Measurements from ENCODE around the gene BEND3. TPM values are rescaled to one million over a fixed set of nuclear protein-coding genes. Genes with fewer than 3 reads are reported as not detected.
A peak's percentile ranks its signal among the peaks of the same experiment; 100 is the strongest.

The BEND3 gene
- total RNA-seq, 5 donors from 2014 or later (not counting 1 experiment from before 2014, with no cell fraction given) = 1.1 to 2.0 (median 1.5) TPM

DNA sequence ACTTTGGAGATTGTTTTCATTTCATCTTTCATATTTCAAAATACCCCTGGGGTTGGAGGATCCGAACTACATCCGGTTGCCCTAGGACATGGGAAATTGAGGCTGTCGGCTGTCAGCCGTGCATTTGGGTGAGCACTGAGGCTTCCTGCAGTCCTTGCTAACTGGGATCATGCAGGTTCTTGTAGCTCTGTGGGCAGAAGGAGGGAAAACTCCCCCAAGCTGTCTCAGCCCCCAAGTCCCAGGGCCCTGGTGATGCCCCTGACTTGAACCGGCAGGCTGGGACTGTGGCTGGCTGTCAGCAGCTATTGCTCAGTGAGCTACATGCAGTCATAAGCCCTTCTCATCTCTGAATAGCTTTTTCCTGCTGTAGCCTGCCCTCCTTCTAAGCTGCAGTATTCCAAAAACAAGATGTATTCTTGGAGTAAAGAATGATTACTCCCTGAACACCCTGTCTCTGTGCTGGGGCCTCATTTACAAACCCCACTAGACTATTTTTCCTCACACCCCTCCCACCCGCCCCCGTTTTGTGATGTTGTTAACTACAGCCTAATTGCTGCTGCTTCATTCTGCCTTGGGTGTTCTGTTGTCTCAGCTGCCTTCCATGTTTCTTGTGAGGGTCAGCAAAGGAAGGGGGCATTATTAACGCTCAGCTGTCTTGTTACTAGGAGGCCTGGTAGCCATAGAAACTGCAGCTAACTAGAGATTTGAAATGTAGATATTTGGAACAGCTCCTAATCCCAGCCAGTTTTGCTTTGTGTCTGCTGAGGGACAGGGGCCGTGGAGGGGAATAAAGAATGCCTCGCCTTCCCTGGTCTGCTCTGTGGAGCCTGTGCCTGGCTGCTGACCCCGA lies 69.3 kb downstream of the BEND3 start:
- H3K9me3 Mint-ChIP-seq = no peaks in the 10 kb centered on the region
- 92% methylated on average over 6 of the region's 11 CpGs for WGBS (ENCODE audit: insufficient coverage)
- H3K4me3 Mint-ChIP-seq = no peak overlapping the region
- ChIA-PET CTCF (interaction anchor here in 1 of 2 donors (0.6 to 0.7 kb wide), 2 partner anchors 15 to 1599 kb away, joined by 3 to 5 read pairs; no protein-coding TSS in a partner anchor), POLR2A (interaction anchor here in 1 of 2 donors (0.6 kb wide), 1 partner anchor 402 kb away, joined by 3 read pairs; no protein-coding TSS in a partner anchor)
- no peaks in the 10 kb centered on the region for H3K27me3 Mint-ChIP-seq
- no peaks in the 10 kb centered on the region for H3K27me3 ChIP-seq (replicated peaks in 1 of 2; ENCODE audit: control insufficient read depth in 2 of 2, extremely low read depth in 1 of 2, insufficient read depth in 2 of 2, low read length in 1 of 2)
- peaks cover 0 to 2% (median 0%) of the 10 kb centered on the region in 3 donors for H3K4me1 Mint-ChIP-seq
- H3K27ac Mint-ChIP-seq = no peak overlapping the region
- DNase-seq (no peak), ATAC-seq (replicated peaks in 1 of 4) (no peak)
- H3K36me3 ChIP-seq (ENCODE audit: control insufficient read depth in 2 of 2, extremely low read depth in 1 of 2, insufficient read depth in 1 of 2, low read length in 1 of 2) = peaks cover 9 to 26% of the 10 kb centered on the region in 2 donors
- no peaks in the 10 kb centered on the region for H3K9me3 ChIP-seq
- no peak overlapping the region for H3K27ac ChIP-seq (ENCODE audit: low read length)
- H3K4me3 ChIP-seq (ENCODE audit: control insufficient read depth in 1 of 2, extremely low read depth in 1 of 2, low read length in 1 of 2) = no peak overlapping the region
- no peaks in the 10 kb centered on the region for H3K4me1 ChIP-seq (ENCODE audit: control insufficient read depth in 1 of 2, extremely low read depth in 1 of 2, insufficient read depth in 2 of 2, low read length in 2 of 2)
- peaks cover 21% of the 10 kb centered on the region for H3K36me3 Mint-ChIP-seq

DNA sequence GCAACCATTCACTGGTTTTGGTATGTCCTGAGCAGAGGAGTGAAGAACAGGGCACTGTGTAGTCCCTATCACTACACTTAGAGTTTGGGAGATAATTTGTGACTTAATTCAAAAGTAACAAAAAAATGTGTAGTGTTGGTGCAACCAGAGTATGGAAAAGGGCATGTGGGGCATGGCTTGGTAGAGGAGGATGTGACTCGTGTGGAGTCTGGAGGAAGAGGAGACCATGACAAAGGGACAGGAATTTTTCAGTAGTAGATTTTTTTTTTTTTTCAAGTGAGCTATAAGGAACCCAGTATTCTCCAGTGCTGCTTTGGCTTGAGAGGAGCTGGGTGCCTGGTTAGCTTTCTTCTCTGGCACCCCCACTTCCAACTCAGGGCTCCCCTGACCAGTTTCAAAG lies 82.2 kb downstream of the BEND3 start:
- Mint-ChIP-seq H3K4me3 (no peak overlapping the region), H3K27me3 (no peaks in the 10 kb centered on the region), H3K27ac (no peak overlapping the region), H3K36me3 (peaks cover 20% of the 10 kb centered on the region), H3K9me3 (no peaks in the 10 kb centered on the region), H3K4me1 (peaks cover 36 to 44% (median 40%) of the 10 kb centered on the region in 3 donors)
- no peak overlapping the region for H3K27ac ChIP-seq (ENCODE audit: low read length)
- H3K36me3 ChIP-seq (ENCODE audit: control insufficient read depth in 2 of 2, extremely low read depth in 1 of 2, insufficient read depth in 1 of 2, low read length in 1 of 2) = peaks cover 3 to 5% of the 10 kb centered on the region in 2 donors
- no peaks in the 10 kb centered on the region for H3K9me3 ChIP-seq
- 91% methylated on average over 1 of the region's 1 CpG for WGBS (ENCODE audit: insufficient coverage)
- DNase-seq = no peak
- ChIA-PET CTCF (interaction anchor here in 1 of 2 donors (0.6 kb wide), 2 partner anchors 596 to 773 kb away, joined by 3 read pairs; no protein-coding TSS in a partner anchor), POLR2A (interaction anchor here in 1 of 2 donors (0.6 kb wide), 2 partner anchors 404 to 1082 kb away, joined by 3 read pairs; no protein-coding TSS in a partner anchor)
- H3K4me3 ChIP-seq (ENCODE audit: control insufficient read depth in 1 of 2, extremely low read depth in 1 of 2, low read length in 1 of 2) = no peak overlapping the region
- ATAC-seq (replicated peaks in 1 of 4) = no peak
- H3K4me1 ChIP-seq (ENCODE audit: control insufficient read depth in 1 of 2, extremely low read depth in 1 of 2, insufficient read depth in 2 of 2, low read length in 2 of 2) = peaks cover 3 to 16% of the 10 kb centered on the region in 2 experiments
- no peaks in the 10 kb centered on the region for H3K27me3 ChIP-seq (replicated peaks in 1 of 2; ENCODE audit: control insufficient read depth in 2 of 2, extremely low read depth in 1 of 2, insufficient read depth in 2 of 2, low read length in 1 of 2)

DNA sequence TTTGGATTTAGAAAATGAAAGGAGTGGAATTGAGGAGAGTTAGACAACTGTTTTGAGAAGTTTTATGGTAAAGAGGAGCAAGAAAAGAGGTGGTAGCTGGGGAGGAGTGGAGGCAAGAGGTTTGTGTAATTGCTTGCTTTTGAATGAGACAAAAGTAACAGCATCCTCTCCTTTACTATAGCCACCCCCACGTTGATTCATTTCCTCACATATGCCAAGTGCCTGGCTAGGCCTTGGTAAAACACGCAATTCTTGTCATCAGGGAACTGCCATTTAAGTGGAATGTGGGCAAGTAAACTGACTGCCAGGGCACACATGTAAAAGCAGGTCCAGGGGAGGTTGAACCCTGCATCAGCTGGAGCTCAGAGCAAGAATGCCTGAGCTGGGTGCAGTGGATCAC lies 83.3 kb downstream of the BEND3 start:
- Mint-ChIP-seq H3K4me1 (peaks cover 36 to 44% (median 40%) of the 10 kb centered on the region in 3 donors), H3K36me3 (peaks cover 20% of the 10 kb centered on the region)

GRCh38 chr6:107030151-107030550 lies 85.2 kb downstream of the BEND3 start:
- H3K9me3 Mint-ChIP-seq = no peaks in the 10 kb centered on the region
- Histone ChIP-seq H3K27ac (ENCODE audit: low read length) (no peak overlapping the region), H3K9me3 (no peaks in the 10 kb centered on the region), H3K36me3 (ENCODE audit: control insufficient read depth in 2 of 2, extremely low read depth in 1 of 2, insufficient read depth in 1 of 2, low read length in 1 of 2) (peaks cover 3 to 5% of the 10 kb centered on the region in 2 donors), H3K27me3 (replicated peaks in 1 of 2; ENCODE audit: control insufficient read depth in 2 of 2, extremely low read depth in 1 of 2, insufficient read depth in 2 of 2, low read length in 1 of 2) (no peaks in the 10 kb centered on the region), H3K4me1 (ENCODE audit: control insufficient read depth in 1 of 2, extremely low read depth in 1 of 2, insufficient read depth in 2 of 2, low read length in 2 of 2) (peaks cover 3 to 21% of the 10 kb centered on the region in 2 experiments), H3K4me3 (ENCODE audit: control insufficient read depth in 1 of 2, extremely low read depth in 1 of 2, low read length in 1 of 2) (no peak overlapping the region)
- H3K4me3 Mint-ChIP-seq = peak overlapping the region; percentile 93 to 99 (median 97)
- POLR2A ChIA-PET = no interaction called here
- DNase-seq = no peak
- peaks cover 34 to 42% (median 40%) of the 10 kb centered on the region in 3 donors for H3K4me1 Mint-ChIP-seq
- CTCF ChIA-PET = interaction anchor here (0.6 to 0.8 kb wide), 2 partner anchors 464 to 693 kb away, joined by 4 read pairs; no protein-coding TSS in a partner anchor
- H3K27me3 Mint-ChIP-seq = no peaks in the 10 kb centered on the region
- no peak for ATAC-seq (replicated peaks in 1 of 4)
- 69% methylated on average over 3 of the region's 5 CpGs for WGBS (ENCODE audit: insufficient coverage)
- H3K27ac Mint-ChIP-seq = peak overlapping the region in 1 of 2 donors; percentile 25
- peaks cover 17% of the 10 kb centered on the region for H3K36me3 Mint-ChIP-seq

More for the DNA sequence above, 83.3 kb downstream of the BEND3 start:
- Mint-ChIP-seq H3K9me3 (no peaks in the 10 kb centered on the region), H3K27ac (no peak overlapping the region), H3K4me3 (no peak overlapping the region), H3K27me3 (no peaks in the 10 kb centered on the region)
- Histone ChIP-seq H3K4me3 (ENCODE audit: control insufficient read depth in 1 of 2, extremely low read depth in 1 of 2, low read length in 1 of 2) (no peak overlapping the region), H3K4me1 (ENCODE audit: control insufficient read depth in 1 of 2, extremely low read depth in 1 of 2, insufficient read depth in 2 of 2, low read length in 2 of 2) (peaks cover 3 to 21% of the 10 kb centered on the region in 2 experiments), H3K27ac (ENCODE audit: low read length) (no peak overlapping the region), H3K9me3 (no peaks in the 10 kb centered on the region), H3K36me3 (ENCODE audit: control insufficient read depth in 2 of 2, extremely low read depth in 1 of 2, insufficient read depth in 1 of 2, low read length in 1 of 2) (peaks cover 3 to 5% of the 10 kb centered on the region in 2 donors), H3K27me3 (replicated peaks in 1 of 2; ENCODE audit: control insufficient read depth in 2 of 2, extremely low read depth in 1 of 2, insufficient read depth in 2 of 2, low read length in 1 of 2) (no peaks in the 10 kb centered on the region)
- 100% methylated on average over 1 of the region's 2 CpGs for WGBS (ENCODE audit: insufficient coverage)
- no peak for DNase-seq
- ChIA-PET CTCF (interaction anchor here in 1 of 2 donors (0.6 kb wide), 1 partner anchor 690 kb away, joined by 5 read pairs; no protein-coding TSS in a partner anchor), POLR2A (no interaction called here)
- no peak for ATAC-seq (replicated peaks in 1 of 4)

DNA sequence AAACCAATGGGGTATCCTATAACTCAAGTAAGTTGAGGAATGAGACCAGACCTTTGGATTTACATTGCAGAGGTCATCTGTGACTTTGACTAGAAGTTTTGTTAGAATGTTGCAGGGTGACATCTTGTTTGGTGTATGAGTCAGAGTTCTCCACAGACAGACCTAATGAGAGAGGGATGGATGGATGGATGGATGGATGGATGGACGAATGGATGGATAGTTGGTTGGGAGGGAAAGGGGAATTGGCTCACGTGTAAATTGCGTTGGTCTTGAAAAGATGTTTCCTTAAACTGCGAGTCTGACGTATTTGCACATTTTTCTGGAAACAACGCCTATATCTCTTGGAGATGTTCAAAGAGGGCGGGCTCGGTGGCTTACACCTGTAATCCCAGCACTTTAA lies 88.3 kb downstream of the BEND3 start:
- Mint-ChIP-seq H3K9me3 (no peaks in the 10 kb centered on the region), H3K4me1 (peaks cover 22 to 31% (median 30%) of the 10 kb centered on the region in 3 donors), H3K36me3 (peaks cover 10% of the 10 kb centered on the region), H3K27me3 (no peaks in the 10 kb centered on the region), H3K4me3 (peak overlapping the region; percentile 60 to 93 (median 65)), H3K27ac (no peak overlapping the region)
- no peak overlapping the region for H3K4me3 ChIP-seq (ENCODE audit: control insufficient read depth in 1 of 2, extremely low read depth in 1 of 2, low read length in 1 of 2)
- 89% methylated on average over 6 of the region's 8 CpGs for WGBS (ENCODE audit: insufficient coverage)
- no peak for ATAC-seq (replicated peaks in 1 of 4)
- ChIA-PET POLR2A (no interaction called here), CTCF (interaction anchor here (0.6 to 2.2 kb wide), 3 partner anchors 11 to 700 kb away, joined by 3 to 10 read pairs (median 4); no protein-coding TSS in a partner anchor)
- no peaks in the 10 kb centered on the region for H3K9me3 ChIP-seq
- H3K4me1 ChIP-seq (ENCODE audit: control insufficient read depth in 1 of 2, extremely low read depth in 1 of 2, insufficient read depth in 2 of 2, low read length in 2 of 2) = peaks cover 3 to 21% of the 10 kb centered on the region in 2 experiments
- no peak for DNase-seq
- no peak overlapping the region for H3K27ac ChIP-seq (ENCODE audit: low read length)
- peaks cover 0 to under 1% of the 10 kb centered on the region in 2 donors for H3K36me3 ChIP-seq (ENCODE audit: control insufficient read depth in 2 of 2, extremely low read depth in 1 of 2, insufficient read depth in 1 of 2, low read length in 1 of 2)
- H3K27me3 ChIP-seq (replicated peaks in 1 of 2; ENCODE audit: control insufficient read depth in 2 of 2, extremely low read depth in 1 of 2, insufficient read depth in 2 of 2, low read length in 1 of 2) = no peaks in the 10 kb centered on the region

GRCh38 chr6:107021446-107022185 lies 93.7 kb downstream of the BEND3 start:
- Mint-ChIP-seq H3K36me3 (no peaks in the 10 kb centered on the region), H3K4me1 (no peaks in the 10 kb centered on the region), H3K27me3 (no peaks in the 10 kb centered on the region), H3K9me3 (no peaks in the 10 kb centered on the region), H3K4me3 (no peak overlapping the region), H3K27ac (peak overlapping the region in 1 of 2 donors; percentile 3)
- no peaks in the 10 kb centered on the region for H3K27me3 ChIP-seq (replicated peaks in 1 of 2; ENCODE audit: control insufficient read depth in 2 of 2, extremely low read depth in 1 of 2, insufficient read depth in 2 of 2, low read length in 1 of 2)
- H3K4me3 ChIP-seq (ENCODE audit: control insufficient read depth in 1 of 2, extremely low read depth in 1 of 2, low read length in 1 of 2) = no peak overlapping the region
- H3K4me1 ChIP-seq (ENCODE audit: control insufficient read depth in 1 of 2, extremely low read depth in 1 of 2, insufficient read depth in 2 of 2, low read length in 2 of 2) = no peaks in the 10 kb centered on the region
- ChIA-PET CTCF (interaction anchor here (0.7 kb wide), 2 partner anchors 202 to 409 kb away, joined by 3 read pairs; no protein-coding TSS in a partner anchor), POLR2A (no interaction called here)
- WGBS (ENCODE audit: insufficient coverage) = no CpG with 5 or more reads among the region's 1 CpG
- H3K36me3 ChIP-seq (ENCODE audit: control insufficient read depth in 2 of 2, extremely low read depth in 1 of 2, insufficient read depth in 1 of 2, low read length in 1 of 2) = no peaks in the 10 kb centered on the region
- no peak for DNase-seq
- no peak for ATAC-seq (replicated peaks in 1 of 4)
- H3K27ac ChIP-seq (ENCODE audit: low read length) = no peak overlapping the region
- no peaks in the 10 kb centered on the region for H3K9me3 ChIP-seq

Measured in T-cell (primary cell).